Astrocyte of the spinal cord (primary cell): ENCODE data around the gene GBP6.
A peak's percentile ranks its signal among the peaks of the same experiment; 100 is the strongest.

ENCODE experiments used
- DNase-seq: peaks from one replicate; pipeline ENCODE4 v3.0.0; 2011; ENCODE audit warnings: low read depth, low spot score
- H3K4me3 ChIP-seq: 2 replicates; pipeline ENCODE4 v1.5.1; 2011; ENCODE audit warnings: low read depth, mild to moderate bottlenecking, low read length, moderate library complexity
- in situ Hi-C: cut with HindIII; loops from 2 replicates; pipeline ENCODE4 v1.10.0; 2017; ENCODE audit warnings: low sequenced_read_pairs
- TF ChIP-seq, protein P1 (sequence below): IDR thresholded peaks from 2 replicates; pipeline ENCODE4 v1.5.1; 2012; ENCODE audit warnings: low read depth, mild to moderate bottlenecking, low read length, inconsistent platforms

GBP6 gene

DNA sequence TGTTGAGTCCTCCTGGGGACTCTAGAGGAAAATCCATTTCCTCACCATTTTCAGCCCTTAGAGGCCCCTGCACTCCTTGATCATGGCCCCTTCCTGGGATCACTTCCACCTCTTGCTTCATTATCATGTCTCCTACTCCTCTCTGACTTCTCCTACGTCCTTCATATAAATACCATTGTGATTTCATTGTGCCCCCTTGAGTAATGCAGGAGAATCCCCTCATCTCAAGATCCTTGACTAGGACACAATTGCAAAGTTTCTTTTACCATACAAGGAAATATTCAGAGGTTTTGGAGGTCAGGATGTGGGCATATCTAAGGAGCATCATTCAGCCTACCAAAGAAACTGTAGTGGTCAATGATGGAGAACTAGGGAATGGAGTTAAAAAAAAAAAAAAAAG lies 8.8 kb upstream of the GBP6 start:
- in situ Hi-C loops: no loop called here
- H3K4me3 ChIP-seq: no peak overlapping the region
- no peak for DNase-seq
- TF ChIP-seq, protein P1, sequence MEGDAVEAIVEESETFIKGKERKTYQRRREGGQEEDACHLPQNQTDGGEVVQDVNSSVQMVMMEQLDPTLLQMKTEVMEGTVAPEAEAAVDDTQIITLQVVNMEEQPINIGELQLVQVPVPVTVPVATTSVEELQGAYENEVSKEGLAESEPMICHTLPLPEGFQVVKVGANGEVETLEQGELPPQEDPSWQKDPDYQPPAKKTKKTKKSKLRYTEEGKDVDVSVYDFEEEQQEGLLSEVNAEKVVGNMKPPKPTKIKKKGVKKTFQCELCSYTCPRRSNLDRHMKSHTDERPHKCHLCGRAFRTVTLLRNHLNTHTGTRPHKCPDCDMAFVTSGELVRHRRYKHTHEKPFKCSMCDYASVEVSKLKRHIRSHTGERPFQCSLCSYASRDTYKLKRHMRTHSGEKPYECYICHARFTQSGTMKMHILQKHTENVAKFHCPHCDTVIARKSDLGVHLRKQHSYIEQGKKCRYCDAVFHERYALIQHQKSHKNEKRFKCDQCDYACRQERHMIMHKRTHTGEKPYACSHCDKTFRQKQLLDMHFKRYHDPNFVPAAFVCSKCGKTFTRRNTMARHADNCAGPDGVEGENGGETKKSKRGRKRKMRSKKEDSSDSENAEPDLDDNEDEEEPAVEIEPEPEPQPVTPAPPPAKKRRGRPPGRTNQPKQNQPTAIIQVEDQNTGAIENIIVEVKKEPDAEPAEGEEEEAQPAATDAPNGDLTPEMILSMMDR: no peak

DNA sequence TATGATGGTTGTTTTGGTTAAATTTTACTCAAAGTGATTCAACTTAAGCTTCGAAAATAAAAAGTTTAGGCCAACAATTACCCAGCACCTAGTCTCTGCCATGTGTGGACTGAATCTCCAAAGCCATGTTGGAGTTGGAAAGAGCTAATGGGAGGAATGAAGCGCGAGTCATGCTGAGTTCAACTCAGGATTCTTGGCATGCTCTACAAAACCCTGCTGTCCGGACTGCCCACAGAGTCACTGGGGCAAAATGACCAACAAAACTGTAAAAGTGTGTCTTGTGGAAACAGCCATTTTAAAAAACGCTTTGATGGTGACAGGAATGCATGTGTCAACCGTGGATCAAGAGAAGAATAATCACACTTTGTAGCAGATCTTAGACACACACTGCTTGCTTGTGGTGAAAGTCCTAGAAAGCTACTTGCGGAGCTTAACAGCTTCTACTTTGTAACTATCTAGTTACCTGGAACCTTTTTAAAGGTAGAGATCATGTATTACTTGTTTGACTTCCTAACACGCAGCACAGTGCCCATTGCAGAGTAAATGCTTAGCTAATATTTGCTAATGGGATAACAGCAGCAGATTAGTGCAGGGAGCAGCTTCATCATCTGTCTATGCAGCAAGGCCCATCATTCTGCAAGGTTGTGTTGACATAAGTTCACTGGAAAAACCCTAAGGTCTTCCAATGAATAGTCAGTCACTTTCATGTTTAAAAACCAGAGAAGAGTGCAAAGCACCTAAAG lies 7.0 kb upstream of the GBP6 start:
- TF ChIP-seq, protein P1: no peak
- in situ Hi-C loops: no loop called here
- H3K4me3 ChIP-seq: no peak overlapping the region
- peak; percentile 64 for DNase-seq

DNA sequence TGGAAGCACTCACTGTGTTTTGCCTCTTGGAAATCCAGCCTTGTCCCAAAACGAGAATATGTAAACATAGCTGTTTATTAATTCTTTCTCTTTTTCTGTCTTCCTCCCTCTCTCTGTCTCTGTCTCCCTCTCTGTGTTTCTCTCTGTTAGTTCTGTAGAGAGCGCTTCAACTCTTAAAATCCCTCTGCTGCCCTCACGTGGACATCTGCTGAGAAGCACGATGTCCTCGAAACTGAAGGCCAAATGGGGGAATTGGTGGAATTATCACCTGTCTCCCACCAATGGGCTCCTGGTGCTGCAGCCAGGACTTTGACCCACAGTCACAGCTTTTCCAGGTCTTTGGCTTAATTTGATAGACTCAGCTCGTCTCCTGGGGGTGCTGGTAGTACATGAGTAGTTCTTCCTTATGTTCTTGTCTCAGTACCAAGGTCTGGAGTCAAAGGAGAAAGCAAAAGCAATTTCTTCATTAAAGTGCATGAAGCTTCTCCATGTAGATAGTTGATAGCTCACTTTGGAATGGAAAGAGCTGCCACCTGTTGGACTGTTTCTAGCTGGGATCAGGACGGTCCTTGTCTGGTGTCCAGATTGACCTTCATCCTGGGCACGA lies 5.5 kb upstream of the GBP6 start:
- TF ChIP-seq, protein P1: peak; percentile 75
- DNase-seq: peak; percentile 74
- in situ Hi-C loops: no loop called here
- H3K4me3 ChIP-seq: no peak overlapping the region

DNA sequence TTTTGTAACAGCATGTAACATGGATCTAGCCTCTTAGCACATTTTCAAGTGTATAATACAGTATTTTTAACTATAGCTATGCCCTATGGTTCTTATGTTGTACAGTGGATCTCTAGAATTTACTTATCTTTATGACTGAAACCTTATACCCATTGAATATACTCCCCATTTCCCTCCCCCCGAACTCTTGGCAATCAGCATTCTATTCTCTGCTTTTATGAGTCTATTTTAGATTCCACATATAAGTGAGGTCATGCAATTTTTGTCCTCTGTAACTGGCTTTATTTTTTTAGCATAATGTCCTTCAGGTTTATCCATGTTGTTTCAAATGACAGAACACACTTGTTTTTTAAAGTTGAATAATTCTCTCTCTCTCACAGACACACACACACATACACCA lies 3.1 kb upstream of the GBP6 start:
- in situ Hi-C loops: no loop called here
- TF ChIP-seq, protein P1: no peak
- no peak for DNase-seq
- no peak overlapping the region for H3K4me3 ChIP-seq

DNA sequence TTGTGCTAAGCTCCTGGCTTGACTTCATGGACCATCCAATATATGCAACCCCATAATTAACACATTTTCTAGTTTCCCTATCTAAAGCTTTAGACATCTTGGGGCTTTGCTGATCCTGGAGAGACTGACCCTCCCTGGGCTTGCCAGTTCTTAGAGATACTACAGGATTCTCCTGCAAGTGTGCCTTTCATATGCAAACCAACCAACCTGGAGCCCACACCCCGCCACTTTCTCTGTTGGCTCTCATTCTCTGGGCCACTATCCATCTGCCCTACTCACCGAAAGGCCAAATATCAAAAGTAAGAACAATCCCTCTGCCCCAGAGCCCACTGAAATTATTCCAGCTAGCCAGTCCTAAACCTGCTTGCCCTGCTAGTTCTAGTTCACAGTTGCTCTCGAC lies 2.2 kb upstream of the GBP6 start:
- DNase-seq: no peak
- TF ChIP-seq, protein P1: no peak
- no peak overlapping the region for H3K4me3 ChIP-seq
- in situ Hi-C loops: no loop called here

DNA sequence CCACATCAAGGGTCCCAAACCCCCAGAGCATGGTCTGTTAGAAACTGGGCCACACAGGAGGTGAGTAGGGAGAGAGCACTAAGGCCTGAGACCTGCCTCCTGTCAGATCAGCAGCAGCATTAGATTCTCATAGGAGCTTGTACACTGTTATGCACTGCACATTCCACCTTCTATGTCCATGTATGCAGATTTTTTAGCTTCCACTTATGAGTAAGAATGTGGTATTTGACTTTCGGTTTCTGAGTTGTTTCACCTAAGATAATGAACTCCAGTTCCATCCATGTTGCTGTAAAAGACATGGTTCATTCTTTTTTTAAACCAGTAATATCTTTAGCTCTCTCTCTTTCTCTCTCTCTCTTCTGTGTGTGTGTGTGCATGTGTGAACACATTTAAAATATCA lies 663 bp upstream of the GBP6 start:
- TF ChIP-seq, protein P1: no peak
- in situ Hi-C loops: no loop called here
- DNase-seq: peak; percentile 4
- H3K4me3 ChIP-seq: no peak overlapping the region
